KG1 (cell line): ENCODE data around the gene ZMAT5.
"Not testable (repeated sequence)": the region's sequence is repeated elsewhere in the genome, so short reads cannot be mapped to it uniquely, and the experiment has no call there.

ENCODE experiments used
- DNase-seq: peaks from one replicate; lab custom pipeline; 2025; lab: John Stamatoyannopoulos, UW

The ZMAT5 gene

DNA sequence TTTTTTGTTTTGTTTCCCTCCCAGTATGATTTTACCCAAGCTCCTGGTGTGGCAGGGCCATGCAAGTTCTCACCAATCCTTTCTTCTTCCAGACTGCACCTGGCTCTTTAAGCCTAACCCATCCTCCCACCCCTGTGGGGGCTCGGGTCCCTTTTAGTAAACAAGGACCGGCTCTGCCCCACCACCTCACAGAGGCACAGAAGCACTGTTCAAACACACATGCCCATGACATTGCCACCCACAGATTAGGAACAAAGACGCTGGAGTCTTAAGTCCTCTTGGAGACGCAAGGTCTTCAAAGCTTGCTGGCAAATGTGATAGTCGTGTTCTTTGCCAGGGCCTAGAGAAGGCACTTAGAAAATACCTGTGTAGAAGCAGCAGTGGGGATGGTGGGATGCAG lies 19.2 kb upstream of the ZMAT5 start:
- DNase-seq = no peak

- no peak for DNase-seq
These were observed 17.9 kb upstream of the ZMAT5 start for GRCh38 chr22:29784451-29785361.

DNA sequence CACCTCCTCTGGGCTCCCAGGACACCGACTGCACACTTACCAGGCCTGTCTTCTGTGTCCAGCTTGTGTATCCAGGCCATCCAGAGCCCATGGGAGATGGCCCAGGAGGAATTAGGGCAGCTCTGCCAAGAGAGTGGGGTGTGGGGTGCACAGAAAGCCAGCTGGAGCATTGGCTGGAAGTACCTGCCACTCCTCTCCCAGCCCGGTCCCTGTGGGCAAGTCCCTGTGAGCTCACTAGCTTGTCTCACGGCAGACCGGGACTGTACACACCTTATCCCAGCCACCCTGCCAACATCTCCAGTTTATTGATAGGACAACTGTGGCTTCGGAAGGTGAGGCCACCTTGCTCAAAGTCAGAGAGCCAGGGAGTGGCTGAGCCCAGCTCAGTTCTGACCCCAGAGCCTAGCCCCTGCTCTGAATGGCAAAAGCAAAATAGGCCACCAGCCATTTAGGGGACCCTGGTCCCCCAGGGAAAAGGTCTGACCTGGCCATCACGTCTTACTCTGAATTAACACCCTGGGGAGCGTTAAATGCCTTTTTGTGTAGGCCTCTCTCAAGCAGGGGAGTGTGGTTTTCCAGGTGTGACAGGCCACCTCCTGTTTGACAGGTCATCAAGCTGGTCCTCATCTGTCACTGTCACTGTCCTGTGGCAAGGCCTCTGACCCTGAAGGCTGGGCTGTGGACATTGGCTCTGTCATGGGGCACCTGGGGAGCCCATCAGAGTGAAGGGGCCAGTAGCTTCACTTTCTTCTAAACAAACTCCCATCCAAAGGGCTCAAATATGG lies 15.4 kb upstream of the ZMAT5 start:
- no peak for DNase-seq

- DNase-seq = no peak
These were observed 14.2 kb upstream of the ZMAT5 start for GRCh38 chr22:29780748-29781676.

- no peak for DNase-seq
These were observed 13.4 kb upstream of the ZMAT5 start for GRCh38 chr22:29780220-29780619.

DNA sequence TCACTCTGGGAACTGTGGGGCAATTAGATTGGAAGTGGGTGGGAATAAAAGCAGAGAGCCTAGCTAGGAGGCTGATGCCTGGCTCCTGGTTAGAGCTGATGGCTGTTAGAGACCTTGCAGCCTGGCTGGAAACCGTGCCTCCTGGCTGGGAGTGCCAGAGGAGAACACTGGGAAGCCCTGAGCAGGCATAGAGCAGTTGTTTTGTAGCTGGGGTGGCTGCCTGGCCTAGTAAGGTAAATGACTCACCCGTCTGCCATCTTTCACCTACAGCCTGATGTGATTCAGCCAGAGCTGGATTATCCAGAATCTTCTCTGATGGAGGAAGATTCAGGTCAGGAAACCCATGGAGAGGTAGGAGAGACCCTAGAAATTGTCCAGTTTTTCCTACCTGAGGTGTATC lies 6.4 kb upstream of the ZMAT5 start:
- no peak for DNase-seq

- DNase-seq = no peak
These were observed 5.4 kb upstream of the ZMAT5 start for GRCh38 chr22:29772170-29772641.

GRCh38 chr22:29769723-29770321 lies 3.0 kb upstream of the ZMAT5 start:
- no peak for DNase-seq

DNA sequence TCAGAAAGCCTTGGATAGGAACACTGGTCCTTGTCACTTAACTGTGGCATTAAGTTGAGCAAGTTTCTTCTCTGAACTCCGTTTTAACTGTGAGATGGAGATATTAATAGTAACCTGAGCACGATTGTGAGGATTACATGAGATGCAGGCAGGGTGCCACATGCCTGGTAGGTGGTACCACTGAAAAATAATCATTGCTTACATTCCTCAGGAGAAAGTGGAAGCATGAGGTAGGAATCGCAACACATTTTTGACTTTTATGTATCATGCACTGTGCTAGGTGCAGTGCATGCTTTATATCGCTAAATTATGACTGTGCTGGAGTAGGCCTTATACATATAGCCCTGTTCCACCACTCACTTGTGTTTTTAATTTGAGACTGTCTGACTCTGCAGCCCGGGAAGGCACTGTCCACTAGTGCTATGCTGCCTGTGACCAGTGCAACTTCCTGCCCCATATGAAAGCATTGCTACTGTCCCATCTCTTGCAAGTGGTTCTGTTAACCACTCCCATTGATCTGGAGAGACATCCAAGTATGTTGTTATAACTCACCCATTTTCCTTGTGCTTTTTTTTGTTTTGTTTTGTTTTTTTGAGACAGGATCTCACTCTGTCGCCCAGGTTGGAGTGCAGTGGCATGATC lies 1.4 kb upstream of the ZMAT5 start:
- DNase-seq = no peak

DNA sequence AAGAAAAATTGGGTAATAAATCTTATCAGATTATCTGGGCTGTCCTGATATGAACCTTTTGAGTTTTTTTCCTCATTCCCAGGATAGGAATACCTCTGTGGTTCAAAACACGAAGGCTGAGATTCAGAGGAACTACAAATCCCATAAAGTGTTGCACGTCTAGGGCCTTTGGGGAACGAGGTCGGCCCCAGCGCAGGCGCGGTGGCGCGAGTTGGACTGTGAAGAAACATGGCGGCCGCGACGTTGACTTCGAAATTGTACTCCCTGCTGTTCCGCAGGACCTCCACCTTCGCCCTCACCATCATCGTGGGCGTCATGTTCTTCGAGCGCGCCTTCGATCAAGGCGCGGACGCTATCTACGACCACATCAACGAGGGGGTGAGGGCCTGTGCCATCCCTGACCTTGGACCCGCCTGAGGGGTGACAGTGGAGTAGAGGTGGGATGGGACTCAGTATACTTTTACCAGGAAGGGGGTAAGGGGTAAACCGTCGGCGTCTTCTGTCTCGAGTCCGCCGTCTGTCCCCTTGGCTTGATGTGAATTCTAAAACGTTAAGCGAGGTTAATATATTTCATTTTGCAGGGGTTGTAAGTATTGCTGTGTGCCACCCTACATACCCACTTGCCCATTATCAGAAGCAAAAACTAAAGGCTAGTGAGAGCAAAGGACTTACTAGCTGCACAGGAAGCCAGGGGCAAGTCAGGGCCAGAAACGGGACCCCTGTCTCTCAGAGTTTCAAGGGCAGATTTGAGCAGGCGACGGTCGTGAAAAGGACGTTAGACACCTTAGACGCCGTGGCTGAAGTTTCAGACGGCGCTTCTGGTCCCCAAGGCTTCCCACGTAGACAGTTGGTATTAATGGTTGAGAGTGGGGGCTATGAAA lies 604 bp upstream of the ZMAT5 start, which contains the start of gene UQCR10:
UQCR10 (plus strand) TSS at position 199 of the 881 bp plus-strand sequence; CDS start at position 229, 30 bp downstream.
- peak; percentile 95 for DNase-seq

DNA sequence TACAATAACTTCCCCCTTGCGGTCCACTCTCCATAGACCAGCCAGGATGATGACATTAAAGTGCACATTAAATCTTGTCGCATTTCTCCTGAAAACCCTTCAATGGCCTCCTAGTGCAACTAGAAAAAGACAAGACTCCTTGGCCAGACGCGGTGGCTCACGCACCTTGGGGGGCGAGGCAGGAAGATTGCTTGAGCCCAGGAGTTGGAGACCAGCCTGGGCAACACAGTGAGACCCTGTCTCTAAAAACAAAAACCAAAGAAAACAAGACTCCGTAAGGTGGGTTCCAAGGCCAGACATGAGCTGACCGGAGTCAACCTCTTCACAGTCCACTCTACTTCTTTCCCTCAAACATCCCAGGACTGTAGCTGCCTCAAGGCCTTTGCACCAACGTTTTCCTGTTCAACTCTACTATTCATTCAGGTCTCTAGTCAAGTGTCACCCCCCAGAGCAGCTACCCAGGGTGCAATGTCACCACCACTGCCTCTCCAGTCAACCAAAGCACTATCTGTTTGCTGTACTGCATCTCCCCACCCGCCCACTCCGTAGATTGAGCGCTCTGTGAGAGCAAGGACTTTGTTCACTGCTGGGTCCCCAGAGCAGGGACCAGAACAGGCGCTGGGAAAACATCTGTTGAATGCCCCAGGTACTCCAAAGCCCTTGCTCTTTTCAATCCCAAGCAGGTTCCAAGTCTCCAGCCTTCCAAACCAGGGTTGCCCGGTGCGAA lies 739 bp downstream of the ZMAT5 start:
- DNase-seq = no peak

GRCh38 chr22:29762263-29762662 lies 4.5 kb downstream of the ZMAT5 start:
- DNase-seq = no peak

DNA sequence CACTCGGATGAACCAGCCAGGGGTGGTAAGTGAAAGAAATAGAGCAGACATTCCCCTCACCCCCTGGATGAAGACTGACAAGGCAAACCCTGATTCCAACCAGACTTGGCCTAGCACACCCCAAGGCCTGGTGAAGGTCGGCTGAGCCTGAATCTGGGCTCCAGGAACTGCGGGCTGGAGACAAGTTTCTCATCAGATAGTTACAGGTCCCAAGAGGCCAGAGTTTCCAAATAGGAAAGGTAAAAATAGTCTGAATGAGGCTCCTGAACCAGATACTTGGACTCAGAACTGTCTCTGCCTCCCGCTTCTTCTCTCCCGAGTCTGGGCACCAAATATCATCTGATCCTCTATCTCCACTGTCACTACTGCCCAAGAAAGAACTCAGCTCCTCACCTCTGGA lies 7.8 kb downstream of the ZMAT5 start:
- DNase-seq = no peak

- DNase-seq = no peak
These were observed 8.7 kb downstream of the ZMAT5 start for GRCh38 chr22:29758068-29758622.

DNA sequence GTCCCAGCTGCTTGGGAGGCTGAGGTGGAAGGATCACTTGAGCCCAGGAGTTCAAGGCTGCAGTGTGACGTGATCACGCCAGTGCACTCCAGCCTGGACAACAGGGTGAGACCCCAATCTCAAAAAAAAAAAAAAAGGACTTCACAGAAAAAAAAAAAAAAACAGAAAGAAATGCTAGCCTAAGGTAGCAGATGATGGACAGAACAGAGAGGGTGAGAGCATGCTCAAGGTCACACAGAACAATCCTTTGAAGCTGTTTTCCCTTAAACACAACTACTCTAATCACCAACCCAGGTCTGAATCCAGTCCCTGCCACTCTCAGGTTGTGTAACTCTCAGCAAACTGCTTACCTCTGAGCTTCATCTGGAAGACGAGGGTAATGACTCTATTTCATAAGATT lies 9.7 kb downstream of the ZMAT5 start:
- no peak for DNase-seq

- DNase-seq = no peak
These were observed 10.5 kb downstream of the ZMAT5 start for GRCh38 chr22:29756341-29756740.

GRCh38 chr22:29755889-29756288 lies 10.9 kb downstream of the ZMAT5 start:
- no peak for DNase-seq

GRCh38 chr22:29754658-29755395 lies 12.0 kb downstream of the ZMAT5 start:
- not testable (repeated sequence) for DNase-seq
